ENCODE data around the gene ZDHHC7. TPM values are rescaled to one million over a fixed set of nuclear protein-coding genes. Genes with fewer than 3 reads are reported as not detected.

The ZDHHC7 gene
- total RNA-seq, 3 donors from 2014 or later, result 38.7 to 69.6 (median 41.1) TPM

DNA sequence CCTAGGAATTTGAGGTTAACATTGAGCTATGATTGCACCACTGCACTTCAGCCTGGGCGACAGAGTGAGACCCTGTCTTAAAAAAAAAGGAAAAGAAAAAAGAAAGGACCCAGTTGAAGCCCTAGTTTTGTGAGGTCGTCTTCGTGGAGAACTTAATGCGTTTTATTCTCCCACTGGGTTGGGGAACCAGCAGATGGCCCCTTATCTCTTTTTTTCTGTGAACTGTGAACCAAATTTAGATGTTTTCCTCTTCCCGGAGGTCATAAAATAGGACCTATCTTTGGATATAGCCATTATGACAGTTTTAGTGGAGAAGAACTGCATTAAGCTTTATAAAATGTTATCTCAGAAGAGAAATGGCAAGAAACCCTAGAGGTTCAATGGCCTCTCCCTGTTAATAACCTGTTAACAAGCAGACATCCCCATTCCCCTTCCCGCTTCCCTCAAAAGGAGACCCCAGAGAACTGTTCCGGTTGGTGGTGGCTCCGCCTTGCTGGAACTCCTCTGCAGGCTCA lies 39.8 kb upstream of the ZDHHC7 start:
- Histone ChIP-seq H3K4me3 (no peak overlapping the region), H3K4me1 (peaks cover 0 to 8% of the 10 kb centered on the region in 2 donors), H3K9me3 (no peaks in the 10 kb centered on the region), H3K36me3 (no peaks in the 10 kb centered on the region), H3K27ac (no peak overlapping the region), H3K27me3 (no peaks in the 10 kb centered on the region)
- no peak for TF ChIP-seq POLR2A (IDR thresholded peaks at IDR 0.05)
- no peak for TF ChIP-seq POLR2AphosphoS5 (IDR thresholded peaks at IDR 0.05)
- TF ChIP-seq CTCF (IDR thresholded peaks at IDR 0.05), result no peak
- intact Hi-C loops (cut with DNase I; ENCODE audit: low total_unique reads), result no loop called here
- no peak for DNase-seq (ENCODE audit: low spot score in 2 of 2)

DNA sequence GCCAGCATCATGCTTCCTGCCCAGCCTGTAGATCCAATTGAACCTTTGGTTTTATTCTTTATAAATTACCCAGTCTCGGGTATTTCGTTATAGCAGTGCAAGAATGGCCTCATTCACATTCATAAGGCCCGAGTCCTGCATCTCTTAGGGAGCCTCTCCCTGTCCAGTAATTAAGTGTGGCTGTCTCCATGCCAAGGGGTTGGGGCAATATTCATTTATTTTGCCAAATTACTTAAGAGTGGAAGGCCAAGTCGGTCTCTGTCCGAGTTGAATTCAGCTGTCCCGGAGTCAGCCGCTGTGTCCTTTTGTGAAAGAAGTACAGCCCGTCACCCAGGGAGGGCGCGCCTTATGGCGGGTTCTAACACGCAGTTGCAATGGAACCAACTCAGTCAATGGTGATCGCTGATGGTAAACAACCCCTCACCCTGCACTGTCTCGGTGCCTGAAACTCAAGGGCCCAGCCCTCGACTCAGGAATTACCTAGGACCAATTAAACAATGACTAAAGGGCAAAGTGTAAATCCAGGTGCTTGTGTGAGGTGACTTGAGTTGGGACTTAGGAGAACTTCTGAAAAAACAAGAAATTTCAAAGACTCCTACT lies 38.5 kb upstream of the ZDHHC7 start:
- intact Hi-C loops (cut with DNase I; ENCODE audit: low total_unique reads), result no loop called here
- TF ChIP-seq POLR2A (IDR thresholded peaks at IDR 0.05) (no peak), CTCF (IDR thresholded peaks at IDR 0.05) (no peak), POLR2AphosphoS5 (IDR thresholded peaks at IDR 0.05) (no peak)

DNA sequence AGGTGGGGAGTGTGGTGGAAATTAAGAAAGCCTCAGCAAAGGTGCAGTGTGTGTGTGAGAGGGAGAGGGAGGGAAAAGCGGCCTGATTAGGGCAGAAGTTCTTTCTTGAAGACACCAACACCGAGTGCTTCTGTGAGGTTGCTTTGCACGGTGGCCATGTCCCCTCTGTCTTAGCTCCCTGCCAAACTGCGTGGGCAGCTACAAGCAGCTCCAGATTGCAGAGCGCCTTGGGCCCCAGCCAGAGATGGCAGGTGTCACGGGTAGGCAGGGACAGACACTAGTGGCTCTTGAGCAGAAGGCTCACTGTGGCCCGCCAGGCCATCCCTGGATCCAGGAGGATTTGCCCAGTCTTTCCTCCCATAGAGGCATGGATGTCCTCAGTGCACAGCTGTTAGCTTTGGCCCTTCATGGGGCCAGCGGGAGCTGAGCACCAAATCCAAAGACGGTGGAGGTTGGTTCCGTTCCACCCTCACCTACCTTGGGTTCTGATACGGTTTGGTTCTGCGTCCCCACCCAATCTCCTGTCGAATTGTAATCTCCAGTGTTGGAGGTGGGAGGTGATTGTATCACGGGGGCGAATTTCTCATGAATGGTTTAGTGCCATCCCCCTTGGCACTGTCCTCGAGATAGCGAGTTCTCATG lies 37.7 kb upstream of the ZDHHC7 start:
- no peak for DNase-seq (ENCODE audit: low spot score in 2 of 2)
- no peaks in the 10 kb centered on the region for H3K4me1 ChIP-seq
- TF ChIP-seq CTCF (IDR thresholded peaks at IDR 0.05) (no peak), POLR2A (IDR thresholded peaks at IDR 0.05) (no peak), POLR2AphosphoS5 (IDR thresholded peaks at IDR 0.05) (no peak)
- no peaks in the 10 kb centered on the region for H3K9me3 ChIP-seq
- intact Hi-C loops (cut with DNase I; ENCODE audit: low total_unique reads), result no loop called here
- H3K36me3 ChIP-seq, result no peaks in the 10 kb centered on the region
- no peak overlapping the region for H3K4me3 ChIP-seq
- H3K27ac ChIP-seq, result no peak overlapping the region
- H3K27me3 ChIP-seq, result no peaks in the 10 kb centered on the region

More for the DNA sequence above, 38.5 kb upstream of the ZDHHC7 start:
- Histone ChIP-seq H3K27me3 (no peaks in the 10 kb centered on the region), H3K4me3 (no peak overlapping the region), H3K4me1 (no peaks in the 10 kb centered on the region), H3K36me3 (no peaks in the 10 kb centered on the region), H3K9me3 (no peaks in the 10 kb centered on the region), H3K27ac (no peak overlapping the region)
- DNase-seq (ENCODE audit: low spot score in 2 of 2), result no peak

DNA sequence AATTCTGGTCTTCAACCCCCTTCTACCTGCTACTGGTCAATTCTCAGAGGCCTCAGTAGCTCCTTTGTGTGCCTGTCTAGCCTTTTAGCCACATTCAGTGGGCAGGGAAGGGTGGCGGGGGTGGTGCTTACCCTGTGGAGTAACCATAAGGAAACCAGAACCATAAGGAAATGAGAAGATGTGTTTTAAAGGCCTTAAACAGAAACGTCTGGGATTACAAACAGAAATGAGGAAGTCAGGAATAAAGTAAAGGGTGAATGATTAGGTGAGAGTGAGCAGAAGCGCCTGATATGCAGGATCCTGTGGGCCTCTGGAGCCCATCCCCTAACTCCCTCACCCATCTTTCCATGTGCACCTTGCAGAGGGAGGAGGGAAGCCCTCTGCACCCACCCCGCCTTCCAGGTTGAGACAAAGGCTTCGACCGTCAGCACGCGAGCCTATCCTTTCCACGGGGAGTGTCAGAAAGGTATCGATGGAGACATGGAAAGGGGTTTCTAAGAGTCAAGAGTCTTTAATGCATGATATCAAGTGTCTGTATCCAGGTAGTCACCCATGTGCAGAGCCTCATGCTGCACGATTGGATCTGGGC lies 36.6 kb upstream of the ZDHHC7 start:
- Histone ChIP-seq H3K9me3 (no peaks in the 10 kb centered on the region), H3K4me3 (no peak overlapping the region), H3K4me1 (no peaks in the 10 kb centered on the region), H3K36me3 (no peaks in the 10 kb centered on the region), H3K27me3 (no peaks in the 10 kb centered on the region), H3K27ac (no peak overlapping the region)
- intact Hi-C loops (cut with DNase I; ENCODE audit: low total_unique reads), result no loop called here
- TF ChIP-seq CTCF (IDR thresholded peaks at IDR 0.05), result no peak
- TF ChIP-seq POLR2A (IDR thresholded peaks at IDR 0.05), result no peak
- TF ChIP-seq POLR2AphosphoS5 (IDR thresholded peaks at IDR 0.05), result no peak
- DNase-seq (ENCODE audit: low spot score in 2 of 2), result no peak
